HG03520 (cell line): ENCODE data around the gene PDE3A.
"Not testable (repeated sequence)": the region's sequence is repeated elsewhere in the genome, so short reads cannot be mapped to it uniquely, and the experiment has no call there.

Experiments used
- ATAC-seq: cut with Tn5 transposase; IDR thresholded peaks from one replicate; pipeline ENCODE4 v1.9.1; 2021; ENCODE audit warnings: mild to moderate bottlenecking, moderate library complexity; ENCODE audit not compliant: unreplicated experiment

PDE3A gene

DNA sequence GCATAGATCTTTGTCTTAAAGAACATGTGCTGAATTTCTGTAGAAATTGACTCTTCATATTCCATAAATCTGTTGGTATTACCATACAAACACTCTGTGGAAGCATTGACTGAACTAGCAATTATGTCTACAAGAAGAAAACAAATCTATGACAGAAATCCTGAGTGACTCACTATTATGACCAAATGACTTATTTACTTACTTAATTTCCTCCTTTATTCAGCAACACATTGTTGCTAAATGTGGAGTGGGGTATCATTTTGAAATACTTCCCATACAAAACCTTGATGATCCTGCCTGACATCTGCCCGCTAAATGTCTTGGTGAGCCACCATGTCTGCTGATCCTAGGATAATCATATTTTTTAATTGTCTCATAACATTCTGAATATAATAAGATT, 227.7 kb downstream of the PDE3A start:
- no peak for ATAC-seq

DNA sequence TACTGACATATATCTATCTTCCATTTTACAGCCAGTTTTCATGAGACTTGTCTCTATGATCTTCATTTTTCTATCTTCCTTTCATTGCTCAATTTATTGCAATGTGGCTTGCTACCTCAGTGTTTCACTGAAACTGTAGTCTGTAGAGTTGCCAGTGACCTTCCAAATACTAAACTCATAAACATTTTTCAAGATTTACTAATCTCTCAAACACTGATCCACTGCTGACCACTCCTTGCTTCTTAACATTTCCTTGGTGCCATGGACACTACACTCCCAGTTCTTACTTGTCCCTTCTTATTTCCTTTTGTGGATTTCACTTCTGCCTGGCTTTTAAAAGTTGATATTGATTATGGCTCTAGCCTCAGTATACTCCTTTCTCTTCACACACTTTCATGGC, 231.4 kb downstream of the PDE3A start:
- ATAC-seq: no peak

DNA sequence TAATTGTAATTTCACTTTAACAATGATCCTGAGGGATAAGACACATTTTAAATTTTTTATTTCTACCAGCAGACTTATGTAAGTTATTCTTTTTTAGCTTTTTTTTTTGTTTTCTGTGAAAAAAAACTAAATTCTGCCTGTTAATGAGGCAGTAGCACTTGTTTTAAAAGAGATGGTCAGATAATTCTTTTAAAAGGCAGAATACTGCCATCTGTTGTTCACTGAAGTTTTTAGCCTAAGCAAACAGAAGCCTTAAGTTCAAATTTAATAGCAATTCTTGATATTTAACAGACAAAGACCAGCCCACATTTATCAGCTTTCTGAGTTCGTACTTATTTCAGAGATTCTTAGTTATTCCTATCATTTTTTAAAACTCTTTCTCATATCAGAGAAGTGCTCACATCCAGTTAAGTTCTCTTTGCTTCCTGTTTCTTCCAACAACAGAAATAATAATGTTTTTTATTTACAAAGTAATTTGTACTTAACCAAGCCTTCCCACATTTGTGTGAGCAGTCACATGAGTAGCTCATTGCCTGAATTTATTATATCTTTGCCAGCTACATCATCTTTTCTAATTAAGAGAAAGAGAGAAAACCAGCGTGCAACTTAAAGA, 233.4 kb downstream of the PDE3A start:
- ATAC-seq: no peak

DNA sequence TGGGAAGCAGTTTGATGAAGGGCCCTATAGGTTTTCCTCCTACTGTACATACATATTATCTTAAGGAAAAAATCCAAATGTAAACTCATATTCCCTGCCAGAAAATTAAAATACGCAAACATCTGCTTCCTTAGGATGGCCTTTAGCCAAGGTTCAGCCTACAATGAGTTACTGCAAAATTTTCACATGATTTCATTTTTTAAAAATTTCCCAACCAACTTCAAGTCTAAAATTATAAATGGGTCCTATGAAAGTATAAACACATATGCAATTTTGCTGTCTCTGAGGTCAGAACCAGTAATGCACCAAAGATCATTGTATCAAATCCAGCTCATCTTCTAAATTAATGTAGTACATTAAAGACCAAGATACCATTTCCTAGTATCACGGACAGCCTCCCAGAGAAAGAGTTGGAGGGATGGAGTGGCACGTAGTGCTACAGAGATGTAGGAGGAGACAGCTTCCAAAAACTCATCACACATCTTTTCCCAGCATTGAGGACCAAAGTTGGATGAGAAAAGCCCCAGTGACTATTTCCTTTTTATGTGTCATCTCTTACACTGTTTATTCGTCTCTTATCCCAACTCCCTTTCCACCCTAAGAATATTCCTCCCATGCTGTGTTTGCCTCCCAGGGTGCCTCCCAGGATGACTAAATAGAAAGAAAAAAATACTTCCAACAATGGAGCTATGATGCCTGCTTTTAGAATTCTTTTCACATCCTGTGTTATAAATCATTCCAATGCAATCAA, 234.5 kb downstream of the PDE3A start:
- no peak for ATAC-seq

DNA sequence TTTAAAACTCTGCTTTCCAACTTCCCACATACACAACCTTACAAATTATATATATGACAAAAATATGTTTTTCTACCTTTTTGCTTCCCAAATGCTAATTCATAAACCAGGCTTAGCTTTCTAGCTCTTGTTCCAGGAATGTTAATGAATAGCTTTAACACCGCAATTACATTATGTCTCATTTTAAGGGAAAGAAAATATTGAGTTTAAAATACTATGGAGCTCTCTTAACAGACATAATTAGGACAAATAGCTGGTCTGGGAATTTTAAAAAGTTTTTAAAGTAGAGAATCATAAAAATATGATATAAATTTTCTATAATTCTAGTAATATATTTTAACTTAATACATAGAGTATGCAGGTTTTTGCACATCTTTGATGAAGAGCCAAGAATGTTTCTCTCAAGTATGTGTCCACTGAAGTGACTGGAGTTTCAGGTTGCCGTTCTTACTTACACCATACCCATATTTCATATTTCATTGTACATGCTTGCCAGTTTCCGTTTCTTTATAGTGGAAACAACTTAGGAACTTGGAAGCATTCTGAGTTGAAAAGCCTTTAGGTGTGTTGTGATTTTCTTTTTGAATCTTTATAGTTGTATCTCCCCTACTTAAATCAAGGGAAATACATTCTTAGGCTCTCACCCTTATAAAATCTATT, 236.2 kb downstream of the PDE3A start:
- ATAC-seq: no peak

DNA sequence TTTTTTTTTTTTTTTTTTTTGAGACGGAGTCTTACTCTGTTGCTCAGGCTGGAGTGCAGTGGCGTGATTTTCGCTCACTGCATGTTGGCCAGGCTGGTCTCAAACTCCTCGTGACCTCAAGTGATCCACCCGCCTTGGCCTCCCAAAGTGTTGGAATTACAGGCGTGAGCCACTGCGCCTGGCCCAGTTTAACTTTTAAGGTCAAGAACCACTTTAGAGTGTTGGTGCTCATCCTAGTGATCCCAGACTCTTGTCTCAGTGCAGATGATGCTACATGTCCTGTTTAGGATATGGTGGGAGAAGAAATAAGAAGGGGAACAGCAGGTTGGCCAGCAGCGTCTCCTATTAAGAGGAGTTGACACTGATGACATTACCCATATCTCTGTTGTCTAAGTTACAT, 246.7 kb downstream of the PDE3A start:
- ATAC-seq: not testable (repeated sequence)

DNA sequence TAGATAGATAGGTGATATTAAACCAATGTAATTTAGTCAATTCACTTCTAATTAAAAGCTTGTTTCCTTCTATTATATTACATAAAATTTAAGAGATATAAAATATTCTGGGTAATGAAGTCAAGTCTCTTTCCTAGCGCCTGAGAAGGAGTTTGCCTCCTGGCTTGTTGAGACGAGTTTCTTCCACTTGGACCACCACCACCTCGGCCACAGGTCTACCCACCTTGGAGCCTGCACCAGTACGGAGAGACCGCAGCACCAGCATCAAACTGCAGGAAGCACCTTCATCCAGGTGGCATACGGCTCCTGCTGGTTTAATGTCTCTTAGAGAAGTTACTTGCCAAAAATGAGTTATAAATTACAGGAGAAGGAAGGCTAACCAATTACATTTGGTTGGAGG, 247.8 kb downstream of the PDE3A start:
- ATAC-seq: no peak

DNA sequence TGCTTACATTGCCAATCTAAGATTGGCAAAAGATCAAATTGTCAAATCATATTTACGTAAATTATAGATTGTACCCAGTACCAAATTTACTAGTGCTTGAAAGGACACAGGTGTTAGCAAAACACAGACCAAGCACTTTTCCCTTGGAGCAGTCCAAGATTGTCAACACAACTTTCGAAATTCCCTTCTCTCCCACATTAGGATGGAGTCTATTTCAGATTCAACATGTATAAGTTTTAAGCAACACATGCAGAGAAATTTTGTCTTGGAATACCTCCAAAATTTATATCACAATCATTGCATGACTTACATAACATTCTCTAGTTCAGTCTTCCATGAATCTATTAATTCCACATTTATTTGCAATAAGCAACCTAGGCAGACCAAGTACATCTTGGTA, 251.9 kb downstream of the PDE3A start:
- no peak for ATAC-seq

DNA sequence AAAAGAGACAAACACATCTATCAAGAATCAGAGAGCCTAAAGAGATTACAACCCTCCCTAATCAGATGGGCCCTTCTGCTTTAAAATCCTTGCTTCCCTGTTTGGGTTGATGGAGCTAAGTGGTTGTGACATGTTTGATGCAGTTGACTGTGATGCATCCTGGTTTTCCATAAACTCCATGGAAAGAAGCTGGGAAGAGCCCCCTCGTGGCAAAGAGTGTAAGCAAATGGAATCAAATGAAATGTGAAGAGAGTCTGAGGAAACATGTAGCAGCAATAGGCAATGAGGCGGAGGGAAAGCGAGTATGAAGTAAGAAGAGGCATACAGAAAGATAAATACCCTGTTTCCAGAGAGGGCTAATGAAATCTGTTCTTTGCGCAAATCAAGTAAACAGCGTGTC, 256.4 kb downstream of the PDE3A start:
- no peak for ATAC-seq

DNA sequence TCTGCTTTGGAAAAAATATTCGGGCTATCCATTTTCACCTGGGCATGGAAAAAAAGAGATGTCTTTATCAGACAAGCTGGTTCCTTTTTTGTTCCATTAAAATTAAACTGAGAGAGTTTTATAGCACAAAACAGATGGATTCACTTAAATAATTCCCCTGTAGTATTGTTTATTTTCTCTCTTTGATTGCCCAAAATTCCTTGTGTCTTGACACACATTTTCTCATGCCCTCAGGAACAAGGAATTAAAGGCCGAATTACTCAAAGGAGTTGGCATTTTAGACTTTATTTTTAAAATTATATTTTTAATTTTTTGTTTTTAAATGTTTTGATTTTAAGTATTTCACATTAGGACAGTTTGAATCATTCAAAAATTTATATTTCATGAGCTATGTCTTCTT, 257.2 kb downstream of the PDE3A start:
- ATAC-seq: no peak

DNA sequence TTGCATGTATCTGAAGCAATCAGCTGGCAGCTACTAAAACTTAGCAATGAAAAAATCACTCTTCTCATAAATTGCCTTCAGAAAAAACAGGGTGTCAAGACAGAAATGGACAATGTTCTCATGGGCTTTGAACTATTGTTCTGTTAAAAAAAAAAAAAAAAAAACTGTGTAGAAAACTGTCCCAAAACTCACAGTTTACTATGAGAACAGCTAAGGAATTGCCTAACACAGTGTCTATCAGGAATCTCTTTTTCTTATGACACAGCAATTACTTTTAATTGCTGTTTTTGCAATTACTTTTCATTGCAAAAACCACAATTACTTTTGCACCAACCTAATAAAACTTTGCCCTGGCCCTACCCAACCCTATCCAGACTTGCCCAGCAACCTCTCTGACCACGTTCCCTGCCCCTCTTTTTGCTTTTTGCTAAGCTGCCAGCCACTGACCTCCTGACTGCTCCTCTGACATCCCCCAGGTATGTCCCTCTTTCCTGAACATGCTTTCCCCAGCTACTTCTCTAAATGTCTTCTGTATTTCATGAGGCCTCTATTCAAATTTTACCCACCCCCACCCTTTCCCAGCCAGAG, 258.8 kb downstream of the PDE3A start:
- ATAC-seq: no peak

DNA sequence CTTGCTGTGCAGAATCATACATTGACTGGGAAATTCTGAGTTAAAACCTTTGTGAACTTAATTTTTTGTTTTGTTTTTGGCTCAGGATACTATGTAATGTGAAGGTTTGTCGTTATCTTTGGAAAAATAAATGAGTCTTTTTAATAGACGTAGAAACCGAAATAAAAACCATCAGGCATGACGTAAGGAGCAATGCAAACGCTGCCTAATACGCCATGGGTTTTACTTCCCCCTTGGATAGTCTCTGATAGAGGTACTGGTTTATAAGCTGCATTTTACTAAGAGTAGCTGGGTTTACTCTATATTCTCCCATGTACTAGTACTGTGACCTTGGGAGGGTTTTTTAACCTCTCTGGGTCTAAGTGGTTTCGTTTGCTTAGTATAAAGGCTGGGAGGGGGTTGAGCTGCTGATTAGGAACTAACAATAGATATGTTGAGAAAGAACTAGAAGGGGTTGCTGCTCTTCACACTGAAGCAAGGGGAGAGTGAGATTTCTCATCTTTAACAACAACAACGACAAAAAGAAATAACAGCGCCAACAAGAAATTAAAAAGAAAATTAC, 260.0 kb downstream of the PDE3A start:
- ATAC-seq: no peak

DNA sequence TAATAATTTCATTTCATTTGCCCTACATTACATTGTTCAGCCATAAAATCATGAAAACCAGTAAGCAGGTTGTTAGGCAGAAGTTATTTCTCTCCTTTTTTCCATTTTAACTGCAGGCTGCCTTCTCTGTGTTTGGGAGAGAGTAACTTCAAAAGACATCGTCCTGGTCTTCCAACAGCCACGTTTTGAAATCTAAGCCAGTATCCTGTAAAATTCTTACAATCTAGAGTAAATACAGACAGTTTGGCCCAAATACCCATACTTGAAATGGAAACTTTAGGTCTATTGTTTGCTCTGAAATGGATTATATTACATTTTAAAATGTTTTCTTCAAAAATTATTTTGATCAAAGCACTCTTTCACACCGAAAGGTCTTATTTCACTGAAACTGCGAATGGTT, 260.7 kb downstream of the PDE3A start:
- no peak for ATAC-seq

DNA sequence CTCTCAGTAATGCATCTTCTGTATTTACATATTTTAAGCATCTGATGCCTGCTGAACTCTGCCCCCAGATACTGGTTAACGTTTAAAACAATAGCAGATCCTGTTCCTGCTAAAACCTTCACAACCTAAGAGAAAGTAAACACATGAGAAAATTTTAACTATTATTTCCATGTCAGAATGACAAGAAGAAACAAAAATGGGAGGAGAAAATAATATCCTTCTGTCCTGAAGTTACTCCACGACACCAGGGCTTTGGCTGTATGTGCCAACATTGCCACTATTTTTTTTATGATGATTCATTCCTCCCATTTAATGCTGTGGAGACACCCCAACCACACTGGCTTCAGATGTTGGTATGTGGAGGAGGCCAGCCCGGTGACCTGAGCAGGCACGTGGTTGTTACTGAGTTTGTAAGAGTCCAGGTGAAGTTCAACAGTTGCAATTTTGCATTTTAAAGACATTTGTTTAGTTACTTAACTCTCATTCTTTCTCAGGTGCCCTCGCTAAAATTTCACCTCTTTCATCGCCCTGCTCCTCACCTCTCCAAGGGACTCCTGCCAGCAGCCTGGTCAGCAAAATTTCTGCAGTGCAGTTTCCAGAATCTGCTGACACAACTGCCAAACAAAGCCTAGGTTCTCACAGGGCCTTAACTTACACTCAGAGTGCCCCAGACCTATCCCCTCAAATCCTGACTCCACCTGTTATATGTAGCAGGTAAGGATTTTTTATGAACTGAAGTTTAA, 261.2 kb downstream of the PDE3A start:
- ATAC-seq: no peak

DNA sequence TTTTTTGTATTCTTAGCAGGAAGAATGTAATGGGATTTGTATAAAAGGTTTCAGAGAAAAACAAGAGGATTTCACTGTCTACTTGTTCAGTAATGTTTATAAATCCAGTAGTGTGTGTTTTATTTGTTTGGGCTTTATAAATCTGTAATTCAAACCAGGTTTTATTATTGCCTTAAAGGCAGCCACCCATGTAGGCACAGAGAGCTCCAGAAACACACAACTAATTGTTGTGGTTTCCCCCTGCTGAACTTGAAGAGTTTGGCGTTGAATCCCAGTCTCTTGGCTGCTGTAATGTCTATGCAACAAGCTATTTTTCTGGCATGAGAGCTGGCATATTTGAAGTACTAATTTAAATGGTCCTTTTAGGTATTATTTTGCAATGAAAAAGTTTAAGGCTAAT, 263.4 kb downstream of the PDE3A start:
- no peak for ATAC-seq

DNA sequence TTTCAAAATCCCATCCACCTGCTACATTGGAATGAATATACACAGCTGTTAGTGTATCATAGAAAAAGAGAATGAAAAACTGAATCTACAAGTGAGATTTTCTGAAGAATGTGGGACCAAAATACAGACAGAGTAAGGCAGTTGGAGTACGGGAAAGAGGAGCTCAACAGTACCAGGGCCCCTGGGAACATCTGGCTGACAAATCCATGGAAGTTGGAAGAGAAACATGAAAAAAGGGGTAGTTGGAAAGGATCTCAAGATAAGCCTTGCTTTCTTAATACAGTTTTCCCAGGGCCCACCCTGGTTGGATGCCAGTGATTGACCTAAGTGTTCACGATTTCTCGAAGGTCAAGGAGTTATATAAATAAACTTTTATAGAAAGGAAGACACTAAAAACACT, 272.8 kb downstream of the PDE3A start:
- ATAC-seq: no peak

DNA sequence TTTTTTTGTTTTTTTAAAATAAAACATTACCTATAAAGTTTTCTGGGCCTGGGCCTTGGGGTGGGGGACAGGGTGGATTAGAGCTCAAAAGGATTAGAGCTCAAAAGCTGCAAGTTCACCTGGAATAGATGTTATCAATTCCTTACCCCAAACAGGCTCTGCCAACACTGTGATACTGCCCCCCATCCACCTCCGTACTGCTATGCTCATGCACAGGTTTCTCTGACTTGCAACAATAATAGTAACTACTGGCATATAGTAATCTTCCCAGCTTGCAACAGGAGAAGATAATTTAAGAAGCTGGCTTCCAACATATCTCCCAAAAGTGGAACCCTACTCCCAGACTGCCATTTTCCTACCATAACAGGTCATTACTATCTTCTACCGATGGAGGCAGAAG, 275.5 kb downstream of the PDE3A start:
- no peak for ATAC-seq

DNA sequence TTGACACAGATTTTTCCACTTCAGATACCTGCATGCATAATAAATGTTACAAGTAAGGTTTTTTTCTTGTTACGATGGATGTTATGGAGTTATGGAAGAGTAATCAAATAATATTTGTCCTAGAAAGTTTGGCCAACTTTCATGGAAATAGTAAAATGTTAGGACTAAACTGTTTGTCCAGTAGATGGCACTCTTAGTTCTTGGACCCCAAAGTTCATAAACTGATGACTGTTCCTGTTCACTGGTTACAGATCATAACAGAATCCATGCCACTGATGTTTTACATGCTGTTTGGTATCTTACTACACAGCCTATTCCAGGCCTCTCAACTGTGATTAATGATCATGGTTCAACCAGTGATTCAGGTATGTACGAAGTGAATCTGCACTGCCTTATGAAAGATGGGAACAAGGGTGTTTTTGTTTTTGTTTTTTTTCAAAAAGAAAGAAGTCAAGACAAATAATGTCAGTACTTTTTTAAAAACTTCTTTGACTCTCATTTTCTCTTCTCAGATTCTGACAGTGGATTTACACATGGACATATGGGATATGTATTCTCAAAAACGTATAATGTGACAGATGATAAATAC, 278.0 kb downstream of the PDE3A start:
- ATAC-seq: no peak

DNA sequence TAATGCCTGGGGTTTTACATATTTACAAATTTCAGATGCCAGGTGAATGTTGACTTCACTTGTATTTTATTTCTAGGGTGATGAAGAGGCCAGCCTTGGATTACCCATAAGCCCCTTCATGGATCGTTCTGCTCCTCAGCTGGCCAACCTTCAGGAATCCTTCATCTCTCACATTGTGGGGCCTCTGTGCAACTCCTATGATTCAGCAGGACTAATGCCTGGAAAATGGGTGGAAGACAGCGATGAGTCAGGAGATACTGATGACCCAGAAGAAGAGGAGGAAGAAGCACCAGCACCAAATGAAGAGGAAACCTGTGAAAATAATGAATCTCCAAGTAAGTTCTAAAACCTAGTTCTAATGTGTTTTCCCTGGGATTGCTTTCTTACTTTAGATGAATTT, 285.5 kb downstream of the PDE3A start:
- no peak for ATAC-seq

DNA sequence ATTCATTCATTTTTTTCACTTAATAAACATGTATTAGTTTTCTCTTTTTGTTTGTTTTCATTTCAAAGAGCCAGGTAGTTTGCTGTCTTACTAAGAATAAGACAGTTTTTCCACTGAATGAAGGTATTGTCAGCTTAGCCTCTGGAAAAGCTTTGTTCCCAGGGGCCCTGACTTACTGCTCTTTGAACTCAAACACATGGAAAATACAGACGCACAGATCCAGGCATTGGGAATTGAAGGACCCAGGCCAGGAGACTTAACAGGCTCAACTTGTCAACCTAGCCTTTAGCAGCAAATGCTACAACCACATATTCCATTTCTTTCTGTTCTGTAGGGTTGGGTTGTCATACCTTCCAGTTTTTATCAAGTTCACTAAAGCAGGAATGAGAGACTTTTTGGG, 288.3 kb downstream of the PDE3A start:
- ATAC-seq: no peak

DNA sequence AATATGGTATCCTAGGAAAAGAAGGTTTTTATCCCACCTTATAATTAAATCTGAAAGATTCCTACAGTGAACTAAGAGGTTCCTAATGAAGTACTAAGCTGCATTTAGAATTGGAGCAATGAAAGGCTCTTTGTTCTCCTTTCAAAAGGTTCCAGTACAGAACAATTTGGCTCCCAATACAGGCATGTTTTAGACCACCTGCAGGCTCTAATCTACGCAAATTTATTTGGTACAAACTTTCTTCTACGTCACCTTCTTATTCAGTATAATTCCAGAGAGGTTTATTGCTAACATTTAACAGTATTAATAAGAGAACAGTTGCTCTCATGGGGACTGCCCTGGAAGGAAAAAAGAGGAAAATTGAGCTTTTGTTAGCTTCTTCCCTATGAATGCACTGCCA, 289.2 kb downstream of the PDE3A start:
- ATAC-seq: no peak
